Measurements from ENCODE around the gene NPR3.

GRCh38 chr5:32828492-32828891 lies 117.4 kb downstream of the NPR3 start:
- TF ChIP-seq EZH2 (IDR thresholded peaks at IDR 0.05; ENCODE audit: insufficient read depth, poor library complexity, severe bottlenecking) (no peak), EZH2phosphoT487 (IDR thresholded peaks at IDR 0.05; ENCODE audit: insufficient read depth, low read depth) (no peak)

All from GM23248 (cell line).